Measurements from ENCODE around the gene TCF12.

DNA sequence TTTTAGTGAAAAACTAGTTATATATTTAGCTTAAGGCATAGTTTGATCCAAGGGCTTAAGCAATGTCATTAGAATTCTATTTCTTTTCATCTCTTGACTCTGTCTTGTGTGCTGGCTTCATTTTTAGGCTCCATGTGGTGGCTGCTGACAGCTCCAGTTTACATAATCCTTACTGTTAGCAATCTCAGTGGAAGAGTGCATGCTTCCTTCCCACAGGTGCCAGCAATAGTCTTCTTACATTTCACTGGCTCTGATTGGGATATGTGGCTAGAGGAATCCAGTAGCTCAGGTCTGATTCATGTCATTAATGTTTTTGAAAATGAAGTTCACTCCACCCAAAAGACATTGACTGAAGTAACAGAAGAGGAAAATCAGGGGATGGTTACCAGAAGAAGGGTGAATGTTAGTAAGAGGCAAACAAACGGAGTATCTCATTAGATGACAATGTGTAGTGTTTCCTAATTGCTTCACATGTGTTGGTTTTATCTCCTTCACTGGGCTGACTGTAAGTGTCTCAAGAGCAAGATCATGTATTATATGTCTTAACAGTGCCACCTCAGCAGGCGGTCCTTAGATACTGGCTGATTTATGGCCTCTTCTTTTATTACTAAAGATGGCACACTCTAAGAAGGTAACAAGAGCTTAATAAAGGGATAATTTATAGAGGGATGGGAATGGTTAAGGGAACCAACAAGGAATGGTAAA is 25.6 kb upstream of the TCF12 start:
- TF ChIP-seq, protein P1, sequence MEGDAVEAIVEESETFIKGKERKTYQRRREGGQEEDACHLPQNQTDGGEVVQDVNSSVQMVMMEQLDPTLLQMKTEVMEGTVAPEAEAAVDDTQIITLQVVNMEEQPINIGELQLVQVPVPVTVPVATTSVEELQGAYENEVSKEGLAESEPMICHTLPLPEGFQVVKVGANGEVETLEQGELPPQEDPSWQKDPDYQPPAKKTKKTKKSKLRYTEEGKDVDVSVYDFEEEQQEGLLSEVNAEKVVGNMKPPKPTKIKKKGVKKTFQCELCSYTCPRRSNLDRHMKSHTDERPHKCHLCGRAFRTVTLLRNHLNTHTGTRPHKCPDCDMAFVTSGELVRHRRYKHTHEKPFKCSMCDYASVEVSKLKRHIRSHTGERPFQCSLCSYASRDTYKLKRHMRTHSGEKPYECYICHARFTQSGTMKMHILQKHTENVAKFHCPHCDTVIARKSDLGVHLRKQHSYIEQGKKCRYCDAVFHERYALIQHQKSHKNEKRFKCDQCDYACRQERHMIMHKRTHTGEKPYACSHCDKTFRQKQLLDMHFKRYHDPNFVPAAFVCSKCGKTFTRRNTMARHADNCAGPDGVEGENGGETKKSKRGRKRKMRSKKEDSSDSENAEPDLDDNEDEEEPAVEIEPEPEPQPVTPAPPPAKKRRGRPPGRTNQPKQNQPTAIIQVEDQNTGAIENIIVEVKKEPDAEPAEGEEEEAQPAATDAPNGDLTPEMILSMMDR (IDR thresholded peaks at IDR 0.05) = no peak
- no peak for TF ChIP-seq POLR2A (IDR thresholded peaks at IDR 0.05)
